Ovary (tissue), 3 donors: ENCODE measurements around the gene ZHX3.

ENCODE experiments used
- EP300 ChIP-seq: sonication (generic); formaldehyde crosslinking; IDR thresholded peaks from one replicate; pipeline ENCODE4 v1.6.1; 2017; ENCODE audit warnings: antibody characterized with exemption
- POLR2A ChIP-seq: fragments of 450-650 bp; IDR thresholded peaks from one replicate; pipeline ENCODE4 v1.6.1; 2017; ENCODE audit warnings: antibody characterized with exemption, mild to moderate bottlenecking, moderate library complexity
- TF ChIP-seq, protein P1 (sequence below), 3 donors: fragments of 450-650 bp in 2 of 3; fragments of 200-600 bp in 1 of 3; IDR thresholded peaks; one replicate each; pipeline versions ENCODE4 v1.5.1 to v1.8.0; 2016 to 2022; ENCODE audit warnings: antibody characterized with exemption in 3 of 3, mild to moderate bottlenecking in 1 of 3
- donor health status: DM: no; HTN: no; CAD: no.

DNA sequence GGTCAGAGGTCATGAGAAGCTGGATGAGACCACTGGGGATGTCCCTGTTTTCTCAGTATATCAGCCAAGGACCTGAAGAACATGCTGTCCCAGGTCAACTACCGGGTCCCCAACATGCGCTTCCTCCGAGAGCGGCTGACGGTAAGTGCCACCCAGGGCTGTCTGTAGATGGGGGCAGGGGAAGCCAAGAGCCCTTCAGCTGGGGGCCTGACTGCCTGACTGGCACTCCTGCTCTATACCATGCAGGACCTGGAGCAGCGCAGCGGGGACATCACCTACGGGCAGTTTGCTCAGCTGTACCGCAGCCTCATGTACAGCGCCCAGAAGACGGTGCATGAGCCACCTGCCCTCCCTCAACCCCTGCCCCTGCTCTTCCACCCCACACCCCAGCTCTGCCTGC is 155.1 kb downstream of the ZHX3 start:
- TF ChIP-seq, protein P1, sequence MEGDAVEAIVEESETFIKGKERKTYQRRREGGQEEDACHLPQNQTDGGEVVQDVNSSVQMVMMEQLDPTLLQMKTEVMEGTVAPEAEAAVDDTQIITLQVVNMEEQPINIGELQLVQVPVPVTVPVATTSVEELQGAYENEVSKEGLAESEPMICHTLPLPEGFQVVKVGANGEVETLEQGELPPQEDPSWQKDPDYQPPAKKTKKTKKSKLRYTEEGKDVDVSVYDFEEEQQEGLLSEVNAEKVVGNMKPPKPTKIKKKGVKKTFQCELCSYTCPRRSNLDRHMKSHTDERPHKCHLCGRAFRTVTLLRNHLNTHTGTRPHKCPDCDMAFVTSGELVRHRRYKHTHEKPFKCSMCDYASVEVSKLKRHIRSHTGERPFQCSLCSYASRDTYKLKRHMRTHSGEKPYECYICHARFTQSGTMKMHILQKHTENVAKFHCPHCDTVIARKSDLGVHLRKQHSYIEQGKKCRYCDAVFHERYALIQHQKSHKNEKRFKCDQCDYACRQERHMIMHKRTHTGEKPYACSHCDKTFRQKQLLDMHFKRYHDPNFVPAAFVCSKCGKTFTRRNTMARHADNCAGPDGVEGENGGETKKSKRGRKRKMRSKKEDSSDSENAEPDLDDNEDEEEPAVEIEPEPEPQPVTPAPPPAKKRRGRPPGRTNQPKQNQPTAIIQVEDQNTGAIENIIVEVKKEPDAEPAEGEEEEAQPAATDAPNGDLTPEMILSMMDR (IDR thresholded peaks at IDR 0.05) = no peak
- TF ChIP-seq POLR2A (no peak), EP300 (no peak)
